Retinal pigment epithelial cell (primary cell): ENCODE results near the gene ATP5F1E.
A peak's percentile ranks its signal among the peaks of the same experiment; 100 is the strongest.
"Not testable (repeated sequence)": the region's sequence is repeated elsewhere in the genome, so short reads cannot be mapped to it uniquely, and the experiment has no call there.

ENCODE experiments used
- DNase-seq: peaks from one replicate; pipeline ENCODE4 v3.0.0-alpha.2; 2010; ENCODE audit warnings: low read depth
- H3K4me3 ChIP-seq: 2 replicates; pipeline ENCODE4 v1.5.1; 2011; ENCODE audit warnings: mild to moderate bottlenecking, low read length, control low read depth, moderate library complexity
- TF ChIP-seq, protein P1 (sequence below): conservative IDR thresholded peaks from 2 replicates; pipeline ENCODE4 v1.5.1; 2011; ENCODE audit warnings: low read depth, low read length, control low read depth, inconsistent platforms

The ATP5F1E gene

DNA sequence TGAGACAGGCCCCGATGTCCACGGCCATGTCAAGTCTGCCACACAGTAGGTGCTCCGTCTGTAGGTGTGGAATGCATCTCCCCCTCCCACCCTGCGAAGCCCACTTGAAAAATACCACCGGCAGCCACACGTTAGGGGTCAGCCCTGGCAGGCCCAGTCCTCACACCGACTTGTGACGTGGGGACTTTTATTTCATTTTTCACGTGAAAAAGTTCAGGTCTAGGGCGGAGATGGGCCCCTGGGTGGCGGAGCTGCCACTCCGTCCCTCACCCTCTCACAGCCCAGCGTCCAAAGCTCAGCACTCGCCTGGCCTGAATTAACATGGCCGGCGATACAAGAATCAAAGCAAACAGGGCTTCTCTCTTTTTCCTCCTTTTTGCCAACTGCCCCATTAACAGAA is 16.7 kb downstream of the ATP5F1E start:
- no peak for DNase-seq
- TF ChIP-seq, protein P1, sequence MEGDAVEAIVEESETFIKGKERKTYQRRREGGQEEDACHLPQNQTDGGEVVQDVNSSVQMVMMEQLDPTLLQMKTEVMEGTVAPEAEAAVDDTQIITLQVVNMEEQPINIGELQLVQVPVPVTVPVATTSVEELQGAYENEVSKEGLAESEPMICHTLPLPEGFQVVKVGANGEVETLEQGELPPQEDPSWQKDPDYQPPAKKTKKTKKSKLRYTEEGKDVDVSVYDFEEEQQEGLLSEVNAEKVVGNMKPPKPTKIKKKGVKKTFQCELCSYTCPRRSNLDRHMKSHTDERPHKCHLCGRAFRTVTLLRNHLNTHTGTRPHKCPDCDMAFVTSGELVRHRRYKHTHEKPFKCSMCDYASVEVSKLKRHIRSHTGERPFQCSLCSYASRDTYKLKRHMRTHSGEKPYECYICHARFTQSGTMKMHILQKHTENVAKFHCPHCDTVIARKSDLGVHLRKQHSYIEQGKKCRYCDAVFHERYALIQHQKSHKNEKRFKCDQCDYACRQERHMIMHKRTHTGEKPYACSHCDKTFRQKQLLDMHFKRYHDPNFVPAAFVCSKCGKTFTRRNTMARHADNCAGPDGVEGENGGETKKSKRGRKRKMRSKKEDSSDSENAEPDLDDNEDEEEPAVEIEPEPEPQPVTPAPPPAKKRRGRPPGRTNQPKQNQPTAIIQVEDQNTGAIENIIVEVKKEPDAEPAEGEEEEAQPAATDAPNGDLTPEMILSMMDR = no peak
- H3K4me3 ChIP-seq = no peak overlapping the region

DNA sequence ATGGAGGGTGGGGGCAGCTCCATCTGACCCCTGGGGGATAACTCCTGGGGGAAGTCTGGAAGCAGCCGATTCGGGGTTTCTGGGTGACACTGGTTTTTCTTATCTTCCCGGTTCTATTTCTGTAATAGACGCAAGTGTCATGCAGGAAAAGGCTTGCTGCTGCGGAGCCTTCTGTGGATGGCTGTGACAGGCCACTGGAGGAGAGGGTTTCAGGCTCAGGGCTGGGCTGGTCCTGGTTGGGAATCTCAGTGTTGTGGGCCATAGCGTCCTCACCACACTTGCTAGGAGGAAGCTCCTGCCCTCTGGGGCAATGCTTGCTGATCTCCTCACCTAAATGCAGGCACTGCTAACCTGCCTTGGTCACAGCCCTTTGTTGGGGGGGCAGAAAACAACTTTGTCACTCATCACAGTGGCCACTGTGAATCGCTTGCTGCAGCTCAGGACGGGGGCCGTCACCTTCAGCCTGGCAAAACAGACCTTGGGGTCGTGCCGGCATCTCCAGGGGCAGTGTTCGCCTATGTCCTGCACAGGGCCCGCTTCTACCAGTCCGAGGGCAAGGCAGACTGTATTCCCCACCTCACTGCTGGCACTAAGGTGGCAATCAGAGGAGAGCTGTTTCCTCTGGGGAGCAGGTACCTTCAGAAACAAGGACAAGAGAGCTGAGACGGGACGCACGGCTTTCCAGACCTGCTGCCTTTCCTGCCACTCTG is 17.3 kb downstream of the ATP5F1E start:
- TF ChIP-seq, protein P1 = no peak
- no peak for DNase-seq
- no peak overlapping the region for H3K4me3 ChIP-seq

DNA sequence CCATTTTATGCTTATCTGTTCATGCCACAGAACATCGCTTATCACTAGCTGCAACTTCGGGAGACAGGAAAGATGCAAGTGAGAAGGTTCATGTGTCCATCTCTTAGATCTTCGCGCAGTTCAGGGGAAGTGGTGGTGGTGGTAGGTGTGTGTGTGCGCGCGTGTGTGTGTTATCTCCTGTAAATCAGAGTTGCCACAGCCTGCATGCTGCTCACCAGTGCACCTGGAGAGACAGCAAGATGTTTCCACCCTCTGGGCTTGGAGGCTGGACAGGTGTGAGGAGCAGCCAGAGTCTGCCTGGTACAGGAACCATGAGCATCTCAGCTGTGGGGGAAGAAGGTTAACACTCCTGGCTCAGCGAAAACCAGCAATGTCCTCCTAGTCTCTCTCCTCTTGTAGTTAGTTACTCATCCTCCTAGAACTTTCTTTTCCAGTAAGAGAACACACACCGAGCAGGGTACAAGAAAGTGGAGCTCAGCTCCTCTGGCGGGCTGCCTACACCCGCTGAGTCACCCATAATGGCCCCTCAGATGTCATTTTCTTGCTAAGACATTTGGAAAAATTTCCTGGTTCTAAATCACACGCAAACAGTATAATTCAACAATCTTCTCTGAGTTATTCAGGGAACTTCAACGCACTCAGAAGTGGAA is 18.1 kb downstream of the ATP5F1E start:
- no peak for DNase-seq
- H3K4me3 ChIP-seq = no peak overlapping the region
- TF ChIP-seq, protein P1 = no peak

GRCh38 chr20:59013031-59013951 is 18.8 kb downstream of the ATP5F1E start:
- DNase-seq = no peak
- H3K4me3 ChIP-seq = no peak overlapping the region
- TF ChIP-seq, protein P1 = no peak

GRCh38 chr20:59011874-59012157 is 20.3 kb downstream of the ATP5F1E start:
- DNase-seq, H3K4me3 ChIP-seq: not testable (repeated sequence)

- TF ChIP-seq, protein P1 = no peak
- DNase-seq = peak; percentile 74
- H3K4me3 ChIP-seq = no peak overlapping the region
Measured at GRCh38 chr20:59010995-59011873, 20.9 kb downstream of the ATP5F1E start.

- TF ChIP-seq, protein P1 = no peak
- DNase-seq = no peak
- no peak overlapping the region for H3K4me3 ChIP-seq
Measured at GRCh38 chr20:59010321-59010994, 21.7 kb downstream of the ATP5F1E start.
